K562 (cell line): ENCODE results near the gene GBF1. TPM values are rescaled to one million over a fixed set of nuclear protein-coding genes. Genes with fewer than 3 reads are reported as not detected.

ENCODE experiments used
- CREB1 ChIP-seq, 2 experiments: sonication (generic) in 1 of 2; formaldehyde crosslinking in 1 of 2; IDR thresholded peaks; 2 replicates each; pipeline versions ENCODE4 v1.6.1 to v1.8.0; 2012 to 2022; ENCODE audit warnings: inconsistent platforms in 1 of 2, mild to moderate bottlenecking in 1 of 2, missing genetic modification reagents in 1 of 2, moderate library complexity in 1 of 2
- CXXC5 ChIP-seq: fragments of 250-450 bp; sonication (Bioruptor Pico); IDR thresholded peaks from 2 replicates; pipeline ENCODE4 v1.8.0; 2022; ENCODE audit warnings: inconsistent platforms, mild to moderate bottlenecking, moderate library complexity
- E2F6 ChIP-seq, 2 experiments: IDR thresholded peaks; 2 replicates each; pipeline ENCODE4 v1.6.1; 2011; ENCODE audit warnings: borderline replicate concordance in 1 of 2, control low read depth in 1 of 2, low read depth in 1 of 2, low read length in 1 of 2, mild to moderate bottlenecking in 1 of 2, mixed read lengths in 1 of 2, moderate library complexity in 1 of 2; ENCODE audit not compliant: insufficient read depth in 1 of 2, insufficient read length in 1 of 2, poor library complexity in 1 of 2, severe bottlenecking in 1 of 2; ENCODE audit errors: extremely low read depth in 1 of 2
- ETV6 ChIP-seq, 3 experiments: fragments of 150-350 bp in 1 of 3; sonication (generic) in 1 of 3; formaldehyde crosslinking in 1 of 3; IDR thresholded peaks; 2 replicates each; pipeline versions ENCODE4 v1.6.1 to v1.8.0; 2014 to 2022; ENCODE audit warnings: borderline replicate concordance in 2 of 3, low read depth in 2 of 3, antibody characterized with exemption in 1 of 3, low read length in 1 of 3, mild to moderate bottlenecking in 1 of 3, missing genetic modification reagents in 1 of 3
- JUNB ChIP-seq: fragments of 450-650 bp; formaldehyde crosslinking; conservative IDR thresholded peaks from 2 replicates; pipeline ENCODE4 v1.4.0; 2020; ENCODE audit warnings: mild to moderate bottlenecking
- MTA1 ChIP-seq: fragments of 450-650 bp; IDR thresholded peaks from 2 replicates; pipeline ENCODE4 v1.6.1; 2017; ENCODE audit warnings: borderline replicate concordance
- MTA3 ChIP-seq: fragments of 450-650 bp; formaldehyde crosslinking; IDR thresholded peaks from 2 replicates; pipeline ENCODE4 v1.6.1; 2017; ENCODE audit warnings: mild to moderate bottlenecking, borderline replicate concordance
- NFIX ChIP-seq: fragments of 250-450 bp; sonication (Bioruptor Pico); IDR thresholded peaks from 2 replicates; pipeline ENCODE4 v1.4.0; 2020; ENCODE audit warnings: low read depth, mild to moderate bottlenecking, moderate library complexity
- POLR2G ChIP-seq: fragments of 200-400 bp; formaldehyde crosslinking; IDR thresholded peaks from 2 replicates; pipeline ENCODE4 v1.6.1; 2017; ENCODE audit warnings: low read depth, mild to moderate bottlenecking, antibody characterized with exemption, low read length, moderate library complexity
- RBM17 ChIP-seq: fragments of 200-400 bp; formaldehyde crosslinking; IDR thresholded peaks from 2 replicates; pipeline ENCODE4 v1.6.1; 2017; ENCODE audit warnings: low read depth, mild to moderate bottlenecking, low read length, borderline replicate concordance
- RBM22 ChIP-seq: fragments of 200-400 bp; formaldehyde crosslinking; IDR thresholded peaks from 2 replicates; pipeline ENCODE4 v1.6.1; 2018; ENCODE audit warnings: low read length, low read depth; ENCODE audit not compliant: poor library complexity, severe bottlenecking
- RBM39 ChIP-seq: fragments of 200-400 bp; formaldehyde crosslinking; optimal IDR thresholded peaks from 2 replicates; pipeline ENCODE3; 2018; ENCODE audit warnings: low read depth, low read length
- RHOXF2B ChIP-seq: fragments of 250-450 bp; sonication (Bioruptor Pico); conservative IDR thresholded peaks from 2 replicates; pipeline ENCODE4 v1.5.1; 2021
- SOX6 ChIP-seq: fragments of 450-650 bp; IDR thresholded peaks from 2 replicates; pipeline ENCODE4 v1.6.1; 2014; ENCODE audit warnings: mild to moderate bottlenecking
- STAT5A ChIP-seq: IDR thresholded peaks from 2 replicates; pipeline ENCODE4 v1.6.1; 2012; ENCODE audit warnings: low read length, inconsistent platforms, borderline replicate concordance
- USF2 ChIP-seq: sonication (generic); formaldehyde crosslinking; IDR thresholded peaks from 2 replicates; pipeline ENCODE4 v1.5.0; 2020; ENCODE audit warnings: missing genetic modification reagents
- ZBED1 ChIP-seq: IDR thresholded peaks from 2 replicates; pipeline ENCODE4 v1.6.1; 2014
- ZBTB2 ChIP-seq: fragments of 450-650 bp; IDR thresholded peaks from 2 replicates; pipeline ENCODE4 v1.6.1; 2016; ENCODE audit warnings: antibody characterized with exemption
- ZNF263 ChIP-seq: sonication (generic); formaldehyde crosslinking; IDR thresholded peaks from 2 replicates; pipeline ENCODE4 v1.8.0; 2022; ENCODE audit warnings: mild to moderate bottlenecking, missing genetic modification reagents, borderline replicate concordance
- ZNF644 ChIP-seq: fragments of 200-800 bp; sonication (Bioruptor generic); IDR thresholded peaks from 2 replicates; pipeline ENCODE4 v1.6.1; 2016; ENCODE audit warnings: low read depth, missing genetic modification characterization, missing compliant biosample characterization
- polyA plus RNA-seq, 8 experiments: library from polyadenylated mRNA; depleted of rRNA in 4 of 8; stranded (reverse) in 5 of 8; unstranded in 3 of 8; fragments of >200 nt; fragmentation: Nextera tagmentation in 2 of 8; fragmentation: Illumina TruSeq in 1 of 8; extraction: Ambion mirVana in 2 of 8; extraction: Trizol in 1 of 8; gene quantifications; 2 replicates each; pipeline versions ENCODE4 v1.2.1 to v1.2.3, GENCODE V29; 2011 to 2014; ENCODE audit warnings: inconsistent platforms in 1 of 8, missing spikeins in 1 of 8
- total RNA-seq, 7 experiments: library from RNA; depleted of rRNA in 6 of 7; stranded (reverse); fragments of >200 nt in 6 of 7; fragmentation: Illumina TruSeq in 2 of 7; extraction: Trizol in 2 of 7; gene quantifications; 2 replicates each; pipeline versions ENCODE4 v1.2.1 to v1.2.3, GENCODE V29; 2011 to 2021; ENCODE audit warnings: low replicate concordance in 1 of 7
- TF ChIP-seq, protein P1 (sequence below): sonication (generic); formaldehyde crosslinking; IDR thresholded peaks from 2 replicates; pipeline ENCODE4 v1.9.0; 2022; ENCODE audit warnings: mild to moderate bottlenecking, missing genetic modification reagents

Gene GBF1
- total and polyA plus RNA-seq, 9 of the 15 experiments (the other 6 are each of a cell fraction or from before 2014, with no cell fraction given) = 0.69 to 28.0 (median 10.3) TPM

DNA sequence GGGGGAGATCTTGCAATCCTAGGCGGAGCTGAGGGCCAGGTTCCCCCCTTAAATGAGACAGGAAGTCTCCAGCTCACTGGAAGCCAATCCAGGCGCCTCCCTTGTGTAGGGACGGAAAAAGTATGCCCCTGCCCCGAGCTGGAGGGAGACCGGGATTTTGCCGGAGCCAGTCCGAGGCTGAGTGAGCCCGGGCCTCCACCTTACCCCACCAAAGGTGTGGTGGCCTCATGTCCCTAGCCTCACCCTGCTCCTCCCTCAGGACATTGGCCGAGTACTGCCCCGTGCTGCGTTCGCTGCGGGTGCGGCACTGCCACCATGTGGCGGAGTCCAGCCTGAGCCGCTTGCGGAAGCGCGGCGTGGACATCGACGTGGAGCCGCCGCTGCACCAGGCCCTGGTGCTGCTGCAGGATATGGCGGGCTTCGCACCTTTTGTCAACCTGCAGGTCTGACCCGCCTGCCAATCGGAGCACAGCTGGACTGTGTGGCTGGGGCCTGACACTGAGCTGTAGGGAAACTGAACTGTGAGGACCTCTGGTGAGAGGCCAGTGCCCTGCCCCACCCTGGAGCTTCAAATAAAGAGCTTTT is 177.3 kb downstream of the GBF1 start (continued):
- TF ChIP-seq CREB1 (IDR thresholded peaks at IDR 0.05) (peak; percentile 51; the same call in 1 of the 2 replicates), CREB1 (CRISPR knock-in tag; IDR thresholded peaks at IDR 0.05) (peak; percentile 62; the same call in 1 of the 2 replicates), E2F6 (IDR thresholded peaks at IDR 0.05; ENCODE audit: borderline replicate concordance in 1 of 2, extremely low read depth in 1 of 2, insufficient read depth in 1 of 2, insufficient read length in 1 of 2, low read depth in 1 of 2, low read length in 1 of 2, poor library complexity in 1 of 2, severe bottlenecking in 1 of 2) (peak; percentile 93 to 95), NFIX (CRISPR knock-in tag) (no peak), JUNB (CRISPR knock-in tag) (no peak), RBM39 (peak; percentile 52), ZNF263 (CRISPR knock-in tag) (0 out of 2 replicates have a peak, but pooled peaks have one; percentile 48), ETV6 (IDR thresholded peaks at IDR 0.05; ENCODE audit: borderline replicate concordance in 1 of 2, low read depth in 2 of 2, low read length in 1 of 2) (peak in 1 of 2 experiments; percentile 68; a peak in 1 of 4 replicates), ETV6 (CRISPR knock-in tag; IDR thresholded peaks at IDR 0.05; ENCODE audit: borderline replicate concordance) (no peak), ZBED1 (no peak), USF2 (CRISPR knock-in tag) (peak; percentile 71), ZBTB2 (peak; percentile 69; the same call in 1 of the 2 replicates), RHOXF2B (no peak), MTA1 (no peak), RBM22 (peak; percentile 63), STAT5A (no peak), ZNF644 (tag) (0 out of 2 replicates have a peak, but pooled peaks have one; percentile 52), POLR2G (peak; percentile 68), MTA3 (peak; percentile 71; the same call in 1 of the 2 replicates), CXXC5 (CRISPR knock-in tag) (peak; percentile 90), RBM17 (no peak), SOX6 (peak; percentile 23; the same call in 1 of the 2 replicates)
- TF ChIP-seq, protein P1, sequence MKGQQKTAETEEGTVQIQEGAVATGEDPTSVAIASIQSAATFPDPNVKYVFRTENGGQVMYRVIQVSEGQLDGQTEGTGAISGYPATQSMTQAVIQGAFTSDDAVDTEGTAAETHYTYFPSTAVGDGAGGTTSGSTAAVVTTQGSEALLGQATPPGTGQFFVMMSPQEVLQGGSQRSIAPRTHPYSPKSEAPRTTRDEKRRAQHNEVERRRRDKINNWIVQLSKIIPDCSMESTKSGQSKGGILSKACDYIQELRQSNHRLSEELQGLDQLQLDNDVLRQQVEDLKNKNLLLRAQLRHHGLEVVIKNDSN (CRISPR knock-in tag) = peak; percentile 85
